GM21786 (cell line): Measurements from ENCODE around the gene BRF1.
A peak's percentile ranks its signal among the peaks of the same experiment; 100 is the strongest.

Source experiments
- ATAC-seq: cut with Tn5 transposase; IDR thresholded peaks from one replicate; pipeline ENCODE4 v1.9.1; 2021; ENCODE audit not compliant: unreplicated experiment

The BRF1 gene

GRCh38 chr14:105212541-105213300 is 88.1 kb downstream of the BRF1 start:
- ATAC-seq = no peak

- ATAC-seq = no peak
These were observed 89.1 kb downstream of the BRF1 start for GRCh38 chr14:105211758-105212089.

GRCh38 chr14:105211086-105211757 is 89.6 kb downstream of the BRF1 start:
- ATAC-seq = no peak

GRCh38 chr14:105210266-105211025 is 90.4 kb downstream of the BRF1 start:
- no peak for ATAC-seq

GRCh38 chr14:105209646-105210045 is 91.2 kb downstream of the BRF1 start:
- ATAC-seq = no peak

- ATAC-seq = no peak
These were observed 91.7 kb downstream of the BRF1 start for GRCh38 chr14:105209091-105209490.

- ATAC-seq = no peak
These were observed 92.1 kb downstream of the BRF1 start for GRCh38 chr14:105208738-105209075.

- ATAC-seq = no peak
These were observed 92.6 kb downstream of the BRF1 start for GRCh38 chr14:105207996-105208737.

GRCh38 chr14:105207460-105207901 is 93.3 kb downstream of the BRF1 start:
- ATAC-seq = no peak

GRCh38 chr14:105206873-105207272 is 93.9 kb downstream of the BRF1 start:
- no peak for ATAC-seq

GRCh38 chr14:105205673-105206208 is 95.1 kb downstream of the BRF1 start:
- ATAC-seq = no peak

GRCh38 chr14:105204931-105205672 is 95.7 kb downstream of the BRF1 start:
- no peak for ATAC-seq

GRCh38 chr14:105204206-105204930 is 96.4 kb downstream of the BRF1 start:
- ATAC-seq = no peak

- ATAC-seq = no peak
These were observed 97.1 kb downstream of the BRF1 start for GRCh38 chr14:105203701-105204100.

GRCh38 chr14:105203057-105203531 is 97.7 kb downstream of the BRF1 start:
- no peak for ATAC-seq

GRCh38 chr14:105201925-105202513 is 98.8 kb downstream of the BRF1 start:
- peak; percentile 51 for ATAC-seq

- ATAC-seq = no peak
These were observed 99.5 kb downstream of the BRF1 start for GRCh38 chr14:105201156-105201924.

- ATAC-seq = no peak
These were observed 100.2 kb downstream of the BRF1 start for GRCh38 chr14:105200641-105201040.
